ENCODE data around the gene GJB5.

GRCh38 chr1:34736692-34737091, 18.2 kb upstream of the GJB5 start:
- TF ChIP-seq NFIC (IDR thresholded peaks at IDR 0.05), result no peak
- no peak for TF ChIP-seq EP300 (IDR thresholded peaks at IDR 0.05; ENCODE audit: borderline replicate concordance)
- no peak for TF ChIP-seq ZBTB7A (IDR thresholded peaks at IDR 0.05; ENCODE audit: low read depth)
- TF ChIP-seq TCF12 (IDR thresholded peaks at IDR 0.05; ENCODE audit: low read depth), result no peak
- TF ChIP-seq MAX (IDR thresholded peaks at IDR 0.05), result no peak
- no peak for TF ChIP-seq TAF1 (IDR thresholded peaks at IDR 0.05; ENCODE audit: low read depth)
- TF ChIP-seq USF1 (IDR thresholded peaks at IDR 0.05), result no peak
- TF ChIP-seq RAD21 (IDR thresholded peaks at IDR 0.05; ENCODE audit: low read depth), result no peak
- no peak for TF ChIP-seq REST (IDR thresholded peaks at IDR 0.05; ENCODE audit: low read depth)
- TF ChIP-seq CREB1 (IDR thresholded peaks at IDR 0.05; ENCODE audit: low read depth), result no peak
- TF ChIP-seq EGR1 (IDR thresholded peaks at IDR 0.05), result no peak

All from Ishikawa (cell line).